SK-N-SH (cell line): ENCODE measurements around the gene SSTR3. TPM values are rescaled to one million over a fixed set of nuclear protein-coding genes. Genes with fewer than 3 reads are reported as not detected.

Experiments used
- CTCF ChIA-PET: fragments of 300-600, 350-600 bp; formaldehyde crosslinking; extraction: SDS; loops from one replicate; lab custom pipeline; 2021; lab: Yijun Ruan, JAX
- POLR2A ChIA-PET: fragments of 350-600 bp; sonication (Branson Sonifier 250); formaldehyde crosslinking; extraction: SDS; loops from one replicate; lab custom pipeline; 2020; ENCODE audit warnings: antibody characterized with exemption, inconsistent platforms; lab: Yijun Ruan, JAX
- DNase-seq: peaks from one replicate; pipeline ENCODE4 v3.0.0; 2012
- H2AFZ ChIP-seq: fragments of 200-600 bp; sonication (generic); 2 replicates; pipeline ENCODE4 v1.8.1; 2016; ENCODE audit warnings: antibody characterized with exemption, mild to moderate bottlenecking, low read depth
- H3F3A ChIP-seq: fragments of 200-600 bp; sonication (generic); replicated peaks from 2 replicates; pipeline ENCODE3; 2016; ENCODE audit warnings: antibody characterized with exemption, mild to moderate bottlenecking; ENCODE audit not compliant: insufficient read depth
- H3K27ac ChIP-seq, 2 experiments: fragments of 200-500 bp in 1 of 2; fragments of 200-600 bp in 1 of 2; sonication (Bioruptor generic) in 1 of 2; sonication (generic), shearing (Covaris generic) in 1 of 2; 2 replicates each; pipeline versions ENCODE4 v1.5.1 to v1.6.1; 2014 to 2016; ENCODE audit warnings: low read depth in 2 of 2, inconsistent platforms in 1 of 2, low read length in 1 of 2, mild to moderate bottlenecking in 1 of 2, mixed read lengths in 1 of 2
- H3K27me3 ChIP-seq: fragments of 200-600 bp; sonication (generic), shearing (Covaris generic); 2 replicates; pipeline ENCODE4 v1.6.1; 2016; ENCODE audit warnings: mixed run types; ENCODE audit not compliant: insufficient read depth
- H3K36me3 ChIP-seq, 2 experiments: fragments of 200-500 bp in 1 of 2; fragments of 200-600 bp in 1 of 2; sonication (Bioruptor generic) in 1 of 2; sonication (generic) in 1 of 2; replicated peaks in 1 of 2; 2 replicates each; pipeline versions ENCODE3 to v1.5.1; 2014 to 2016; ENCODE audit warnings: low read length in 1 of 2, mild to moderate bottlenecking in 1 of 2; ENCODE audit not compliant: insufficient read depth in 2 of 2, control insufficient read depth in 1 of 2
- H3K4me1 ChIP-seq, 2 experiments: fragments of 200-500 bp in 1 of 2; fragments of 200-600 bp in 1 of 2; sonication (Bioruptor generic) in 1 of 2; sonication (generic), shearing (Covaris generic) in 1 of 2; 2 replicates each; pipeline versions ENCODE4 v1.5.1 to v1.6.1; 2014 to 2016; ENCODE audit warnings: low read depth in 1 of 2, low read length in 1 of 2, mixed run types in 1 of 2; ENCODE audit not compliant: insufficient read depth in 2 of 2, control insufficient read depth in 1 of 2
- H3K4me2 ChIP-seq: fragments of 200-600 bp; sonication (generic), shearing (Covaris generic); 2 replicates; pipeline ENCODE4 v1.6.1; 2017; ENCODE audit warnings: mixed run types
- H3K4me3 ChIP-seq, 2 experiments: fragments of 200-500 bp in 1 of 2; fragments of 200-600 bp in 1 of 2; sonication (Bioruptor generic) in 1 of 2; sonication (generic), shearing (Covaris generic) in 1 of 2; 2 replicates each; pipeline versions ENCODE4 v1.5.1 to v1.8.1; 2014 to 2016; ENCODE audit warnings: low read depth in 2 of 2, inconsistent platforms in 1 of 2, low read length in 1 of 2, mild to moderate bottlenecking in 1 of 2, mixed read lengths in 1 of 2, moderate library complexity in 1 of 2
- H3K79me2 ChIP-seq: fragments of 200-600 bp; sonication (generic); 2 replicates; pipeline ENCODE4 v1.8.1; 2017; ENCODE audit warnings: mild to moderate bottlenecking; ENCODE audit not compliant: insufficient read depth
- H3K9ac ChIP-seq: fragments of 200-600 bp; sonication (generic); 2 replicates; pipeline ENCODE4 v1.6.1; 2017; ENCODE audit warnings: mixed run types
- H3K9me2 ChIP-seq: fragments of 200-600 bp; sonication (generic); 2 replicates; pipeline ENCODE4 v1.6.1; 2017; ENCODE audit warnings: mixed run types
- H3K9me3 ChIP-seq: fragments of 200-600 bp; sonication (generic); 2 replicates; pipeline ENCODE4 v1.6.1; 2017; ENCODE audit warnings: mixed run types, mild to moderate bottlenecking, moderate library complexity
- H4K20me1 ChIP-seq: fragments of 200-600 bp; sonication (generic); 2 replicates; pipeline ENCODE4 v1.6.1; 2017; ENCODE audit warnings: mild to moderate bottlenecking, mixed run types; ENCODE audit not compliant: insufficient read depth
- CTCF ChIP-seq: fragments of 200-600 bp; sonication (generic); IDR thresholded peaks from 2 replicates; pipeline ENCODE4 v1.6.1; 2017; ENCODE audit warnings: antibody characterized with exemption, mild to moderate bottlenecking, moderate library complexity
- ELF1 ChIP-seq: IDR thresholded peaks from 2 replicates; pipeline ENCODE4 v1.4.0; 2012
- EP300 ChIP-seq, 2 experiments: IDR thresholded peaks; 2 replicates each; pipeline versions ENCODE4 v1.4.0 to v1.6.1; 2012; ENCODE audit warnings: borderline replicate concordance in 1 of 2, low read depth in 1 of 2, low read length in 1 of 2
- FOSL2 ChIP-seq: IDR thresholded peaks from 2 replicates; pipeline ENCODE4 v1.4.0; 2012; ENCODE audit warnings: low read depth, mild to moderate bottlenecking, moderate library complexity, borderline replicate concordance
- FOXM1 ChIP-seq: IDR thresholded peaks from 2 replicates; pipeline ENCODE4 v1.4.0; 2012; ENCODE audit warnings: low read depth, mild to moderate bottlenecking
- GATA2 ChIP-seq: sonication (generic); formaldehyde crosslinking; IDR thresholded peaks from 2 replicates; pipeline ENCODE4 v1.5.0; 2020; ENCODE audit warnings: mild to moderate bottlenecking, missing genetic modification reagents
- JUND ChIP-seq: IDR thresholded peaks from 2 replicates; pipeline ENCODE4 v1.4.0; 2012
- MEF2A ChIP-seq: IDR thresholded peaks from 2 replicates; pipeline ENCODE4 v1.4.0; 2012; ENCODE audit warnings: low read depth, borderline replicate concordance
- MXI1 ChIP-seq: IDR thresholded peaks from 2 replicates; pipeline ENCODE4 v1.6.1; 2012; ENCODE audit warnings: mild to moderate bottlenecking, low read depth, low read length, improper control_type of control experiment
- NFIC ChIP-seq: IDR thresholded peaks from 2 replicates; pipeline ENCODE4 v1.4.0; 2012; ENCODE audit warnings: borderline replicate concordance
- RFX5 ChIP-seq: IDR thresholded peaks from 2 replicates; pipeline ENCODE4 v1.6.1; 2012; ENCODE audit warnings: mild to moderate bottlenecking, improper control_type of control experiment, low read length
- RXRA ChIP-seq: IDR thresholded peaks from 2 replicates; pipeline ENCODE4 v1.4.0; 2012; ENCODE audit warnings: low read depth, mild to moderate bottlenecking, borderline replicate concordance
- USF1 ChIP-seq: IDR thresholded peaks from 2 replicates; pipeline ENCODE4 v1.4.0; 2012; ENCODE audit warnings: low read depth, borderline replicate concordance
- USF2 ChIP-seq: fragments of 150-350 bp; IDR thresholded peaks from 2 replicates; pipeline ENCODE4 v1.6.1; 2017; ENCODE audit warnings: antibody characterized with exemption, low read length, low read depth, borderline replicate concordance
- WGBS: methylation state at CpG from one replicate; pipeline ENCODE4 v1.1.6; 2017; ENCODE audit warnings: low lambda C conversion rate; 5-methylcytosine and 5-hydroxymethylcytosine counted together
- polyA plus RNA-seq, 3 experiments: library from polyadenylated mRNA; depleted of rRNA; stranded (reverse); fragments of >200 nt; gene quantifications; 2 replicates each; pipeline ENCODE4 v1.2.3, GENCODE V29; 2012
- TF ChIP-seq, protein P1 (sequence below): fragments of 150-350 bp; IDR thresholded peaks from 2 replicates; pipeline ENCODE4 v1.6.1; 2016; ENCODE audit warnings: mild to moderate bottlenecking, low read depth, low read length
- TF ChIP-seq, protein P2 (sequence below): IDR thresholded peaks from 2 replicates; pipeline ENCODE4; 2012

SSTR3 gene
- polyA plus RNA-seq, 1 of the 3 experiments (the other 2 are of a cell fraction), result not detected

DNA sequence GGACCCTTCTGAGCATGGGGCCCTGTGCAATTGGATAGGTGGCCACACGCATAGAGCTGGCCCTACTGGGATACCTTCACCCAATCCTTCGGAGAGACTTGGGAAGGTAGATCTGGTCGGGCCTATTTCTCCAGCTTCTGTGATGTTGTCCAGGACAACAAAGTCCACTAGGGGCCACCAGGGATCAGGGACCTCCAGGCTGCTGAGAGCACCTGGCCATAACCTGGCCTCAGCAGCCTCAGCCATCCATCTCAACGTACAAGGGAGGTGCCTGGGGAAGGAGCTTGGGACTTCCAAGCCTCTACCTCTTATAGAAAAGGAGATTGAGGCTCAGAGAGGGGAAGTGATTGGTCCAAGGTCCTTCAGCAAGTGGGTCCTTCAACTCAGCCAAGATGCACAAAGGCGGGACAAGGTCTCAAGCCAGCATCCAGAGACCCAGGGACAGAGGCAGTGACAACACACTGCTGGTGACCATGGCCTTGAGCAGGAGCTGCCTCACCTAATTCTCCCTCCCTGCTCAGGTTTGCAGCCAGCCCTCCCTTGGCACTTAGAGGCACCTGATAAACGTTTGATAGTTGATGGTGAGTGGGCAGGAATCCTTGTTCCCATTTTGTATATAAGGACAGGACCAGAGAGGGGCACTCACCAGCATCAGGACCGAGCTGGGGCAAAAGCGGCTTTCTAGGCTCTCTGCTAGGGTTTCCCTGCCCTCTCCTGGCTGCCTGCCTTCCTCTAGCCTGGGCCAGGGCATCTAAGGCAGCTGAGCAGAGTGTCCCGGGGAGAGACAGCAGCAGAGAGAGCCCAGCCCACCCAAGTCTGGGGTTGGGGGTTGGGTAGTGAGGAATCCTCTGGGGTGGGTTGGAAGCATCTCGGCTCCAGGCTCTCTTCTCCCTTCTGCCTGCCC lies 27.3 kb upstream of the SSTR3 start:
- Histone ChIP-seq H3K4me3 (no peak overlapping the region), H3K4me1 (peaks cover 7 to 11% of the 10 kb centered on the region in 2 experiments; a peak in 3 of 4 replicates), H3K9me3 (no peaks in the 10 kb centered on the region), H3K27ac (no peak overlapping the region), H3K9ac (no peak overlapping the region), H3K79me2 (no peaks in the 10 kb centered on the region), H3K4me2 (no peak overlapping the region), H3K36me3 (no peaks in the 10 kb centered on the region), H3K27me3 (no peaks in the 10 kb centered on the region), H4K20me1 (no peaks in the 10 kb centered on the region), H2AFZ (no peak overlapping the region), H3F3A (no peaks in the 10 kb centered on the region), H3K9me2 (no peaks in the 10 kb centered on the region)
- ChIA-PET CTCF (interaction anchor here (0.8 to 14.4 kb wide), 5 partner anchors 14 to 383 kb away, joined by 3 to 124 read pairs (median 3); no protein-coding TSS in a partner anchor), POLR2A (no interaction called here)
- TF ChIP-seq, protein P1, sequence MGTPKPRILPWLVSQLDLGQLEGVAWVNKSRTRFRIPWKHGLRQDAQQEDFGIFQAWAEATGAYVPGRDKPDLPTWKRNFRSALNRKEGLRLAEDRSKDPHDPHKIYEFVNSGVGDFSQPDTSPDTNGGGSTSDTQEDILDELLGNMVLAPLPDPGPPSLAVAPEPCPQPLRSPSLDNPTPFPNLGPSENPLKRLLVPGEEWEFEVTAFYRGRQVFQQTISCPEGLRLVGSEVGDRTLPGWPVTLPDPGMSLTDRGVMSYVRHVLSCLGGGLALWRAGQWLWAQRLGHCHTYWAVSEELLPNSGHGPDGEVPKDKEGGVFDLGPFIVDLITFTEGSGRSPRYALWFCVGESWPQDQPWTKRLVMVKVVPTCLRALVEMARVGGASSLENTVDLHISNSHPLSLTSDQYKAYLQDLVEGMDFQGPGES, result no peak
- no peak for TF ChIP-seq MXI1
- TF ChIP-seq GATA2 (CRISPR knock-in tag), result no peak
- no peak for TF ChIP-seq FOSL2
- no peak for TF ChIP-seq RFX5
- WGBS, result 78% methylated on average over 6 of the region's 10 CpGs
- peak; percentile 17 for DNase-seq

GRCh38 chr22:37237371-37238268 lies 25.3 kb upstream of the SSTR3 start:
- DNase-seq, result peak; percentile 31
- no peak overlapping the region for H2AFZ ChIP-seq
- WGBS, result 93% methylated on average over 20 of the region's 20 CpGs
- CTCF ChIA-PET, result interaction anchor here (0.9 to 14.4 kb wide), 3 partner anchors 10 to 23 kb away, joined by 3 to 124 read pairs (median 3); no protein-coding TSS in a partner anchor
- H3F3A ChIP-seq, result no peaks in the 10 kb centered on the region
- H3K4me3 ChIP-seq, result no peak overlapping the region
- no peaks in the 10 kb centered on the region for H3K79me2 ChIP-seq
- no peaks in the 10 kb centered on the region for H3K36me3 ChIP-seq
- no peak overlapping the region for H3K4me2 ChIP-seq
- no peak overlapping the region for H3K9ac ChIP-seq
- H3K27me3 ChIP-seq, result no peaks in the 10 kb centered on the region
- H3K9me3 ChIP-seq, result no peaks in the 10 kb centered on the region
- H3K4me1 ChIP-seq, result peaks cover 4% of the 10 kb centered on the region in 2 experiments; a peak in 3 of 4 replicates
- H3K9me2 ChIP-seq, result no peaks in the 10 kb centered on the region
- no peak for TF ChIP-seq USF1
- no peak for TF ChIP-seq CTCF
- TF ChIP-seq USF2, result no peak
- TF ChIP-seq MXI1, result no peak
- no peak for TF ChIP-seq MEF2A
- no peak for TF ChIP-seq ELF1
- no peak for TF ChIP-seq JUND
- no peak for TF ChIP-seq EP300 (IDR thresholded peaks at IDR 0.05; ENCODE audit: borderline replicate concordance in 1 of 2, low read depth in 1 of 2, low read length in 1 of 2)
- TF ChIP-seq NFIC, result no peak
- no peak for TF ChIP-seq FOXM1
- no peak for TF ChIP-seq RXRA
- no peak for TF ChIP-seq FOSL2
- TF ChIP-seq, protein P2, sequence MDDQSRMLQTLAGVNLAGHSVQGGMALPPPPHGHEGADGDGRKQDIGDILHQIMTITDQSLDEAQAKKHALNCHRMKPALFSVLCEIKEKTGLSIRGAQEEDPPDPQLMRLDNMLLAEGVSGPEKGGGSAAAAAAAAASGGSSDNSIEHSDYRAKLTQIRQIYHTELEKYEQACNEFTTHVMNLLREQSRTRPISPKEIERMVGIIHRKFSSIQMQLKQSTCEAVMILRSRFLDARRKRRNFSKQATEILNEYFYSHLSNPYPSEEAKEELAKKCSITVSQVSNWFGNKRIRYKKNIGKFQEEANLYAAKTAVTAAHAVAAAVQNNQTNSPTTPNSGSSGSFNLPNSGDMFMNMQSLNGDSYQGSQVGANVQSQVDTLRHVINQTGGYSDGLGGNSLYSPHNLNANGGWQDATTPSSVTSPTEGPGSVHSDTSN, result no peak
- no peak for TF ChIP-seq GATA2 (CRISPR knock-in tag)
- TF ChIP-seq, all 33 proteins: peak for 0
- POLR2A ChIA-PET, result no interaction called here
- Histone ChIP-seq H3K27ac (no peak overlapping the region), H4K20me1 (no peaks in the 10 kb centered on the region)
